ENCODE results near the gene SRGAP2C.
A peak's percentile ranks its signal among the peaks of the same experiment; 100 is the strongest.
"Not testable (repeated sequence)": the region's sequence is repeated elsewhere in the genome, so short reads cannot be mapped to it uniquely, and the experiment has no call there.

Gene SRGAP2C

GRCh38 chr1:121346654-121347053, 161.9 kb downstream of the SRGAP2C start:
- DNase-seq = not testable (repeated sequence)

- DNase-seq = not testable (repeated sequence)
These were observed 162.7 kb downstream of the SRGAP2C start for GRCh38 chr1:121347476-121347875.

- DNase-seq = not testable (repeated sequence)
These were observed 163.3 kb downstream of the SRGAP2C start for GRCh38 chr1:121348115-121348514.

- DNase-seq = not testable (repeated sequence)
These were observed 164.7 kb downstream of the SRGAP2C start for GRCh38 chr1:121349332-121349967.

GRCh38 chr1:121355711-121356420, 171.1 kb downstream of the SRGAP2C start:
- not testable (repeated sequence) for DNase-seq

- not testable (repeated sequence) for DNase-seq
These were observed 172.0 kb downstream of the SRGAP2C start for GRCh38 chr1:121356819-121357218.

- DNase-seq = not testable (repeated sequence)
These were observed 175.8 kb downstream of the SRGAP2C start for GRCh38 chr1:121360531-121360930.

GRCh38 chr1:121361451-121362233, 176.9 kb downstream of the SRGAP2C start:
- not testable (repeated sequence) for DNase-seq

- DNase-seq = not testable (repeated sequence)
These were observed 177.6 kb downstream of the SRGAP2C start for GRCh38 chr1:121362234-121362883.

- DNase-seq = not testable (repeated sequence)
These were observed 180.5 kb downstream of the SRGAP2C start for GRCh38 chr1:121365316-121365715.

- DNase-seq = peak; percentile 1
These were observed 180.9 kb downstream of the SRGAP2C start for GRCh38 chr1:121365723-121366122.

- not testable (repeated sequence) for DNase-seq
These were observed 181.4 kb downstream of the SRGAP2C start for GRCh38 chr1:121366171-121366570.

GRCh38 chr1:121368910-121369309, 184.1 kb downstream of the SRGAP2C start:
- DNase-seq = not testable (repeated sequence)

GRCh38 chr1:121369959-121370358, 185.2 kb downstream of the SRGAP2C start:
- peak; percentile 41 for DNase-seq

- not testable (repeated sequence) for DNase-seq
These were observed 190.1 kb downstream of the SRGAP2C start for GRCh38 chr1:121374851-121375367.

GRCh38 chr1:121376986-121377385, 192.2 kb downstream of the SRGAP2C start:
- DNase-seq = not testable (repeated sequence)

- not testable (repeated sequence) for DNase-seq
These were observed 194.0 kb downstream of the SRGAP2C start for GRCh38 chr1:121378757-121379156.

GRCh38 chr1:121384754-121385153, 200.0 kb downstream of the SRGAP2C start:
- not testable (repeated sequence) for DNase-seq

- DNase-seq = not testable (repeated sequence)
These were observed 200.4 kb downstream of the SRGAP2C start for GRCh38 chr1:121385162-121385561.

- DNase-seq = not testable (repeated sequence)
These were observed 201.0 kb downstream of the SRGAP2C start for GRCh38 chr1:121385563-121386288.

- not testable (repeated sequence) for DNase-seq
These were observed 201.7 kb downstream of the SRGAP2C start for GRCh38 chr1:121386319-121386948.
